NT2/D1 (cell line): ENCODE data around the gene TXLNG.

Experiments used
- SUZ12 ChIP-seq: IDR thresholded peaks from 2 replicates; pipeline ENCODE4 v1.6.1; 2011; ENCODE audit not compliant: insufficient read length, insufficient read depth; ENCODE audit errors: extremely low read depth
- YY1 ChIP-seq: IDR thresholded peaks from 2 replicates; pipeline ENCODE4 v1.6.1; 2011; ENCODE audit not compliant: insufficient read length, insufficient read depth
- ZNF274 ChIP-seq: IDR thresholded peaks from 2 replicates; pipeline ENCODE4 v1.6.1; 2011; ENCODE audit warnings: mild to moderate bottlenecking, low read depth, low read length

GRCh38 chrX:16772460-16772859 lies 13.8 kb upstream of the TXLNG start:
- no peak for TF ChIP-seq ZNF274
- TF ChIP-seq SUZ12 = no peak
- no peak for TF ChIP-seq YY1
